Subcutaneous abdominal adipose tissue (tissue), 5 donors: ENCODE results near the gene CD226.
"Not testable (repeated sequence)": the region's sequence is repeated elsewhere in the genome, so short reads cannot be mapped to it uniquely, and the experiment has no call there.

Experiments
- H3K27ac ChIP-seq: one replicate; pipeline ENCODE4 v1.7.0; 2013; ENCODE audit warnings: low read depth, mild to moderate bottlenecking, inconsistent platforms, low read length, moderate library complexity
- H3K27me3 ChIP-seq, 5 donors: one replicate each; pipeline ENCODE4 v1.7.0; 2013; ENCODE audit warnings: low read length in 5 of 5, inconsistent platforms in 1 of 5; ENCODE audit not compliant: control insufficient read depth in 5 of 5, insufficient read depth in 4 of 5
- H3K36me3 ChIP-seq, 5 donors: one replicate each; pipeline ENCODE4 v1.7.0; 2013; ENCODE audit warnings: low read length in 5 of 5; ENCODE audit not compliant: control insufficient read depth in 5 of 5, insufficient read depth in 5 of 5
- H3K4me1 ChIP-seq, 5 donors: one replicate each; pipeline ENCODE4 v1.7.0; 2013; ENCODE audit warnings: low read length in 5 of 5, mild to moderate bottlenecking in 3 of 5, moderate library complexity in 1 of 5; ENCODE audit not compliant: control insufficient read depth in 5 of 5, insufficient read depth in 5 of 5
- H3K4me3 ChIP-seq, 5 donors: one replicate each; pipeline ENCODE4 v1.7.0; 2013; ENCODE audit warnings: low read length in 5 of 5, low read depth in 1 of 5
- H3K9ac ChIP-seq, 5 donors: one replicate each; pipeline ENCODE4 v1.7.0; 2013; ENCODE audit warnings: low read length in 5 of 5, mild to moderate bottlenecking in 4 of 5, moderate library complexity in 3 of 5
- H3K9me3 ChIP-seq, 5 donors: one replicate each; pipeline ENCODE4 v1.7.0; 2013; ENCODE audit warnings: low read length in 5 of 5; ENCODE audit not compliant: control insufficient read depth in 5 of 5
- donor health status: healthy.
- donor health status: healthy.
- donor health status: healthy.
- donor health status: healthy.
- donor health status: healthy.

The CD226 gene

GRCh38 chr18:69894467-69894866, 53.2 kb downstream of the CD226 start:
- Histone ChIP-seq H3K36me3 (no peaks in the 10 kb centered on the region), H3K9me3 (no peaks in the 10 kb centered on the region), H3K27me3 (no peaks in the 10 kb centered on the region), H3K9ac (no peak overlapping the region), H3K4me3 (no peak overlapping the region), H3K27ac (no peak overlapping the region), H3K4me1 (no peaks in the 10 kb centered on the region)

DNA sequence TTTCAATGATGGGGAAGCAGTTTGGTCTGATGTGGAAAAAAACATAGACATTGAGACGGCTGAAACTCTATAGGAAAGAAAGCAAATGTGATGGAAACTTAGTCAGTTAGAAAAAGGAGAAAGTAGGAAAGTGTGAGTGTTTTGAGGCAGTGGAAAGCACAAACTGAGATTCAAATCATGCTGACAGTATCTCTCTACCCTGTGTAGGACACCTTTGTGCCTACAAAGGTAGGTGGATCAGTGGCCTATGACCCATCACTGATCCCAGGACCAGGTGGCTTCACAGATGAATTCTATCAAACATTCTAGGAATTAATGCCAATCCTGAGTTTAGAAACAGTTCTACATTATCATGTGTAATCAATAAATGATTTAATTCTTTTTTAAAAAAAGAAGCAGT, 57.1 kb downstream of the CD226 start:
- Histone ChIP-seq H3K36me3 (no peaks in the 10 kb centered on the region), H3K9ac (no peak overlapping the region), H3K4me1 (no peaks in the 10 kb centered on the region)

GRCh38 chr18:69889009-69889408, 58.7 kb downstream of the CD226 start:
- Histone ChIP-seq H3K36me3 (no peaks in the 10 kb centered on the region), H3K27ac (no peak overlapping the region), H3K27me3 (no peaks in the 10 kb centered on the region), H3K4me1 (peaks cover 0 to 4% (median 0%) of the 10 kb centered on the region in 5 donors), H3K4me3 (no peak overlapping the region), H3K9me3 (no peaks in the 10 kb centered on the region), H3K9ac (no peak overlapping the region)

More for the DNA sequence above, 57.1 kb downstream of the CD226 start:
- Histone ChIP-seq H3K9me3 (no peaks in the 10 kb centered on the region), H3K27me3 (no peaks in the 10 kb centered on the region), H3K27ac (no peak overlapping the region), H3K4me3 (no peak overlapping the region)

DNA sequence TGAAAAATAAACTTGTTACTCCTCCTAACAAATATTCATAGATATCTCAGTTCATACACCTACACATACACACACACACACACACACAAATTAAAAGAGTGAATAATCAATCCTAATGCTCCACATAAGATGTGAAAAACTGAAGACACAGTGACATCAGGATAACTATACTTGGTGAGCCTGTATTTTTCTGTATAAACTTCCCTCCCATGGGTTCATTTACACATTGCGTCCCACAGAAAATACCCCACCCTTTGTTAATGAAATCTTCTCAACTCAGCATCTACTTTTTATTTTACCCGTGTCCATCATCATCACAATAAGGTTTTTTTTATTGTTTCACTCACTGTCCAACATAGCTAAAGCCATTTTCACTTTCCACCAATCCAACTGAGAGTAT, 60.4 kb downstream of the CD226 start:
- Histone ChIP-seq H3K27ac (no peak overlapping the region), H3K4me1 (peaks cover 0 to 4% (median 0%) of the 10 kb centered on the region in 5 donors), H3K9me3 (no peaks in the 10 kb centered on the region), H3K36me3 (no peaks in the 10 kb centered on the region), H3K27me3 (no peaks in the 10 kb centered on the region), H3K9ac (no peak overlapping the region), H3K4me3 (no peak overlapping the region)

GRCh38 chr18:69885841-69886531, 61.7 kb downstream of the CD226 start:
- H3K4me1 ChIP-seq, result peaks cover 0 to 4% (median 0%) of the 10 kb centered on the region in 5 donors
- H3K4me3 ChIP-seq, result no peak overlapping the region
- no peaks in the 10 kb centered on the region for H3K36me3 ChIP-seq
- H3K27ac ChIP-seq, result no peak overlapping the region
- no peaks in the 10 kb centered on the region for H3K9me3 ChIP-seq
- H3K27me3 ChIP-seq, result no peaks in the 10 kb centered on the region
- no peak overlapping the region for H3K9ac ChIP-seq

GRCh38 chr18:69885355-69885754, 62.3 kb downstream of the CD226 start:
- Histone ChIP-seq H3K4me1 (peaks cover 0 to 4% (median 0%) of the 10 kb centered on the region in 5 donors), H3K9me3 (no peaks in the 10 kb centered on the region), H3K27me3 (no peaks in the 10 kb centered on the region), H3K9ac (peak overlapping the region in 1 of 5 donors; percentile 81), H3K27ac (no peak overlapping the region), H3K4me3 (no peak overlapping the region), H3K36me3 (no peaks in the 10 kb centered on the region)

GRCh38 chr18:69883781-69884180, 63.9 kb downstream of the CD226 start:
- no peaks in the 10 kb centered on the region for H3K27me3 ChIP-seq
- H3K4me1 ChIP-seq, result peaks cover 0 to 4% (median 0%) of the 10 kb centered on the region in 5 donors
- no peak overlapping the region for H3K27ac ChIP-seq
- H3K9me3 ChIP-seq, result no peaks in the 10 kb centered on the region
- H3K9ac ChIP-seq, result no peak overlapping the region
- H3K36me3 ChIP-seq, result no peaks in the 10 kb centered on the region
- H3K4me3 ChIP-seq, result no peak overlapping the region

- Histone ChIP-seq H3K4me3 (no peak overlapping the region), H3K4me1 (peaks cover 0 to 4% (median 0%) of the 10 kb centered on the region in 5 donors), H3K27me3 (no peaks in the 10 kb centered on the region), H3K27ac (no peak overlapping the region), H3K9me3 (no peaks in the 10 kb centered on the region), H3K36me3 (no peaks in the 10 kb centered on the region), H3K9ac (no peak overlapping the region)
These were observed 64.6 kb downstream of the CD226 start for GRCh38 chr18:69882965-69883668.

- H3K36me3 ChIP-seq, result no peaks in the 10 kb centered on the region
- no peaks in the 10 kb centered on the region for H3K9me3 ChIP-seq
- H3K27ac ChIP-seq, result no peak overlapping the region
- H3K9ac ChIP-seq, result no peak overlapping the region
- no peak overlapping the region for H3K4me3 ChIP-seq
- H3K27me3 ChIP-seq, result no peaks in the 10 kb centered on the region
- peaks cover 0 to 3% (median 0%) of the 10 kb centered on the region in 5 donors for H3K4me1 ChIP-seq
These were observed 67.6 kb downstream of the CD226 start for GRCh38 chr18:69880083-69880482.

DNA sequence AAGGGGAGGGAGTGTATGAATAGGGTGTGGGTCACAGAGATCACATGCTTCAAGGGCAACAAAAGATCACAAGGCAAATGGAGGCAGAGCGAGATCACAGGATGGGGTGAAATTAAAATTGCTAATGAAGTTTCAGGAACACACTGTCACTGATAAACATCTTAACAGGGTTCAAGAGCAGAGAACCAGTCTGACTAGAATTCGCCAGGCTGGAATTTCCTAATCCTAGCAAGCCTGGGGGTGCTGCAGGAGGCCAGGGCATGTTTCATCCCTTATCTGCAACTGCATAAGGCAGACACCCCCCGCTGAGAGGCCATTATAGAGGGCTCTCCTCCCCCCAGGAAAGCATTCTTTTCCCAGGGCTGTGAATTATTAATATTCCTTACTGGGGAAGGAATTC, 68.6 kb downstream of the CD226 start:
- H3K4me1 ChIP-seq, H3K27me3 ChIP-seq, H3K36me3 ChIP-seq, H3K4me3 ChIP-seq, H3K9me3 ChIP-seq, H3K27ac ChIP-seq, H3K9ac ChIP-seq: not testable (repeated sequence)
